Measurements from ENCODE around the gene DRC1.
A peak's percentile ranks its signal among the peaks of the same experiment; 100 is the strongest.

Gene DRC1

GRCh38 chr2:26494891-26495290 is 93.2 kb downstream of the DRC1 start:
- DNase-seq, result no peak

- no peak for DNase-seq
Observed at GRCh38 chr2:26495705-26496297, 94.1 kb downstream of the DRC1 start.

GRCh38 chr2:26500406-26500805 is 98.7 kb downstream of the DRC1 start:
- no peak for DNase-seq

- peak; percentile 94 for DNase-seq
Observed at GRCh38 chr2:26503231-26503880, 101.6 kb downstream of the DRC1 start.

GRCh38 chr2:26504002-26504401 is 102.3 kb downstream of the DRC1 start:
- DNase-seq, result no peak

- DNase-seq, result no peak
Observed at GRCh38 chr2:26506279-26506678, 104.6 kb downstream of the DRC1 start.
